Liver (tissue), 9 donors: ENCODE results near the gene ATXN1. TPM values are rescaled to one million over a fixed set of nuclear protein-coding genes. Genes with fewer than 3 reads are reported as not detected.

Experiments
- DNase-seq: peaks from one replicate; pipeline ENCODE4 v3.0.0-alpha.2; 2017; ENCODE audit warnings: low spot score
- H3K27ac ChIP-seq, 2 donors: one replicate each; pipeline ENCODE4 v1.7.0; 2013; ENCODE audit warnings: inconsistent platforms in 2 of 2, low read length in 2 of 2, control low read depth in 1 of 2, low read depth in 1 of 2, mild to moderate bottlenecking in 1 of 2
- H3K27me3 ChIP-seq, 4 donors: one replicate each; pipeline versions ENCODE4 v1.6.1 to v1.7.0; 2013; ENCODE audit warnings: low read length in 3 of 4, inconsistent platforms in 1 of 4, mild to moderate bottlenecking in 1 of 4, moderate library complexity in 1 of 4; ENCODE audit not compliant: control insufficient read depth in 4 of 4, insufficient read depth in 4 of 4
- H3K36me3 ChIP-seq, 4 donors: one replicate each; pipeline versions ENCODE4 v1.6.1 to v1.7.0; 2013; ENCODE audit warnings: low read length in 3 of 4, mild to moderate bottlenecking in 3 of 4, low read depth in 1 of 4, moderate library complexity in 1 of 4; ENCODE audit not compliant: control insufficient read depth in 4 of 4, insufficient read depth in 3 of 4
- H3K4me1 ChIP-seq, 4 donors: one replicate each; pipeline versions ENCODE4 v1.6.1 to v1.7.0; 2013; ENCODE audit warnings: low read length in 3 of 4, mild to moderate bottlenecking in 3 of 4, moderate library complexity in 1 of 4; ENCODE audit not compliant: control insufficient read depth in 4 of 4, insufficient read depth in 4 of 4
- H3K4me3 ChIP-seq, 3 donors: one replicate each; pipeline versions ENCODE4 v1.6.1 to v1.7.0; 2013; ENCODE audit warnings: low read length in 3 of 3, control low read depth in 1 of 3, low read depth in 1 of 3, mild to moderate bottlenecking in 1 of 3
- H3K9ac ChIP-seq, 2 donors: one replicate each; pipeline ENCODE4 v1.7.0; 2013; ENCODE audit warnings: low read length in 2 of 2, mild to moderate bottlenecking in 2 of 2, moderate library complexity in 2 of 2, control low read depth in 1 of 2, low read depth in 1 of 2
- H3K9me3 ChIP-seq, 4 donors: one replicate each; pipeline versions ENCODE4 v1.6.1 to v1.7.0; 2013; ENCODE audit warnings: low read length in 3 of 4; ENCODE audit not compliant: control insufficient read depth in 4 of 4
- ATF3 ChIP-seq: IDR thresholded peaks from 2 replicates; pipeline ENCODE4 v1.6.1; 2016; ENCODE audit warnings: antibody characterized with exemption
- CTCF ChIP-seq: fragments of 150-350 bp; IDR thresholded peaks from 2 replicates; pipeline ENCODE4 v1.5.1; 2017; ENCODE audit warnings: improper control_type of control experiment, low read depth, low read length; ENCODE audit not compliant: missing input control
- EGR1 ChIP-seq, 2 donors: IDR thresholded peaks; 2 replicates each; pipeline ENCODE4 v1.6.1; 2016 to 2018; ENCODE audit warnings: antibody characterized with exemption in 2 of 2, low read depth in 2 of 2
- FOXA1 ChIP-seq: IDR thresholded peaks from 2 replicates; pipeline ENCODE4 v1.6.1; 2016; ENCODE audit warnings: antibody characterized with exemption
- FOXA2 ChIP-seq: IDR thresholded peaks from 2 replicates; pipeline ENCODE4 v1.6.1; 2016; ENCODE audit warnings: antibody characterized with exemption
- GABPA ChIP-seq, 2 donors: IDR thresholded peaks in 1 of 2; conservative IDR thresholded peaks in 1 of 2; 2 replicates each; pipeline ENCODE4 v1.6.1; 2016; ENCODE audit warnings: antibody characterized with exemption in 2 of 2, mild to moderate bottlenecking in 1 of 2, moderate library complexity in 1 of 2
- HNF4A ChIP-seq, 2 donors: conservative IDR thresholded peaks; 2 replicates each; pipeline ENCODE4 v1.6.1; 2016; ENCODE audit warnings: antibody characterized with exemption in 2 of 2, mild to moderate bottlenecking in 2 of 2
- HNF4G ChIP-seq: IDR thresholded peaks from 2 replicates; pipeline ENCODE4 v1.6.1; 2016; ENCODE audit warnings: antibody characterized with exemption
- JUND ChIP-seq, 2 donors: IDR thresholded peaks; 2 replicates each; pipeline ENCODE4 v1.6.1; 2016; ENCODE audit warnings: antibody characterized with exemption in 2 of 2
- MAX ChIP-seq: IDR thresholded peaks from 2 replicates; pipeline ENCODE4 v1.6.1; 2016; ENCODE audit warnings: antibody characterized with exemption
- NR2F2 ChIP-seq: IDR thresholded peaks from 2 replicates; pipeline ENCODE4 v1.6.1; 2016; ENCODE audit warnings: antibody characterized with exemption
- RAD21 ChIP-seq, 2 donors: IDR thresholded peaks; 2 replicates each; pipeline ENCODE4 v1.6.1; 2016; ENCODE audit warnings: antibody characterized with exemption in 2 of 2, mild to moderate bottlenecking in 2 of 2
- RXRA ChIP-seq, 2 donors: IDR thresholded peaks; 2 replicates each; pipeline ENCODE4 v1.6.1; 2017 to 2018; ENCODE audit warnings: antibody characterized with exemption in 2 of 2, mild to moderate bottlenecking in 1 of 2
- SP1 ChIP-seq: IDR thresholded peaks from 2 replicates; pipeline ENCODE4 v1.6.1; 2018; ENCODE audit warnings: antibody characterized with exemption, mild to moderate bottlenecking
- TAF1 ChIP-seq: conservative IDR thresholded peaks from 2 replicates; pipeline ENCODE4 v1.6.1; 2016; ENCODE audit warnings: antibody characterized with exemption, mild to moderate bottlenecking
- YY1 ChIP-seq: IDR thresholded peaks from 2 replicates; pipeline ENCODE4 v1.6.1; 2016; ENCODE audit warnings: antibody characterized with exemption, mild to moderate bottlenecking
- ZBTB33 ChIP-seq: IDR thresholded peaks from 2 replicates; pipeline ENCODE4 v1.6.1; 2016; ENCODE audit warnings: antibody characterized with exemption
- WGBS: extraction: QIAGEN DNeasy Blood & Tissue Kit; methylation state at CpG from one replicate; pipeline ENCODE4 v1.1.7; 2013; 5-methylcytosine and 5-hydroxymethylcytosine counted together
- polyA plus RNA-seq, 2 donors: library from polyadenylated mRNA; stranded (reverse) in 1 of 2; unstranded in 1 of 2; fragments of 200-250 nt in 1 of 2; fragments of >200 nt in 1 of 2; fragmentation: Nextera tagmentation in 1 of 2; extraction: Ambion mirVana in 1 of 2; gene quantifications; one replicate each; pipeline versions ENCODE4 v1.2.1 to v1.2.3, GENCODE V29; 2013 to 2015
- total RNA-seq, 2 donors: library from RNA; depleted of rRNA; stranded (reverse); fragments of >200 nt; gene quantifications; one replicate each; pipeline ENCODE4 v1.2.3, GENCODE V29; 2014
- donor health status: healthy.
- donor health status: healthy.
- donor health status: healthy.
- donor health status: healthy.
- donor health status: healthy.

Gene ATXN1
- total and polyA plus RNA-seq, 4 donors: 4.3 to 29.7 (median 8.2) TPM

- TF ChIP-seq ZBTB33: no peak
- no peak for TF ChIP-seq ATF3
- TF ChIP-seq HNF4A (conservative IDR thresholded peaks at IDR 0.05): no peak
- no peak for TF ChIP-seq GABPA (IDR thresholded peaks at IDR 0.05 in 1 of 2, conservative IDR thresholded peaks at IDR 0.05 in 1 of 2)
- TF ChIP-seq MAX: no peak
- no peak for TF ChIP-seq TAF1
These were observed 278.5 kb downstream of the ATXN1 start (continued) for GRCh38 chr6:16482702-16483314.

GRCh38 chr6:16481697-16482399, 279.4 kb downstream of the ATXN1 start:
- TF ChIP-seq RAD21 (IDR thresholded peaks at IDR 0.05) (no peak), NR2F2 (no peak), YY1 (no peak), CTCF (no peak), HNF4G (no peak), FOXA1 (no peak), RXRA (IDR thresholded peaks at IDR 0.05) (no peak), JUND (IDR thresholded peaks at IDR 0.05) (no peak), ZBTB33 (no peak), FOXA2 (no peak), TAF1 (no peak), MAX (no peak), GABPA (IDR thresholded peaks at IDR 0.05 in 1 of 2, conservative IDR thresholded peaks at IDR 0.05 in 1 of 2) (no peak), SP1 (no peak), EGR1 (IDR thresholded peaks at IDR 0.05; ENCODE audit: low read depth in 2 of 2) (no peak)
- Histone ChIP-seq H3K9ac (no peak overlapping the region), H3K27me3 (no peaks in the 10 kb centered on the region), H3K27ac (no peak overlapping the region), H3K4me1 (no peaks in the 10 kb centered on the region), H3K4me3 (no peak overlapping the region), H3K36me3 (peaks cover 0 to 21% (median 5%) of the 10 kb centered on the region in 4 donors), H3K9me3 (no peaks in the 10 kb centered on the region)
- WGBS: 94% methylated on average over 3 of the region's 3 CpGs
- no peak for DNase-seq
